Adrenal gland (tissue), 12 donors: Measurements from ENCODE around the gene TMEM51. TPM values are rescaled to one million over a fixed set of nuclear protein-coding genes. Genes with fewer than 3 reads are reported as not detected.

Experiments used
- DNase-seq, 7 donors: peaks; one replicate each; pipeline ENCODE4 v3.0.0-alpha.2; 2019 to 2020
- H3K27ac ChIP-seq, 5 donors: fragments of 200-600 bp; sonication (generic) in 4 of 5; 1 replicate in 3 of 5; 2 replicates in 2 of 5; pipeline versions ENCODE4 v1.5.1 to v1.8.0; 2016 to 2020; ENCODE audit warnings: mild to moderate bottlenecking in 1 of 5
- H3K27me3 ChIP-seq: fragments of 200-600 bp; 2 replicates; pipeline ENCODE4 v1.8.0; 2021
- H3K36me3 ChIP-seq, 2 donors: fragments of 200-600 bp; replicated peaks in 1 of 2; 1 replicate in 1 of 2; 2 replicates in 1 of 2; pipeline versions ENCODE4 v1.5.1 to v1.8.0; 2018 to 2022
- H3K4me1 ChIP-seq, 2 donors: fragments of 200-600 bp; replicated peaks in 1 of 2; 1 replicate in 1 of 2; 2 replicates in 1 of 2; pipeline versions ENCODE4 v1.5.1 to v1.8.0; 2018 to 2021
- H3K4me3 ChIP-seq, 4 donors: fragments of 200-600 bp; sonication (generic) in 3 of 4; one replicate each; pipeline ENCODE4 v1.5.1; 2016 to 2018
- H3K9me3 ChIP-seq, 3 donors: fragments of 200-600 bp; sonication (generic) in 1 of 3; replicated peaks in 1 of 3; 1 replicate in 2 of 3; 2 replicates in 1 of 3; pipeline versions ENCODE4 v1.5.1 to v1.8.0; 2016 to 2021
- CTCF ChIP-seq, 6 experiments: fragments of 450-650 bp in 4 of 6; fragments of 200-600 bp in 2 of 6; sonication (generic) in 1 of 6; IDR thresholded peaks; 1 replicate in 5 of 6; 2 replicates in 1 of 6; pipeline versions ENCODE4 v1.5.1 to v1.8.0; 2016 to 2021; ENCODE audit warnings: antibody characterized with exemption in 6 of 6, mild to moderate bottlenecking in 2 of 6, moderate library complexity in 1 of 6
- POLR2A ChIP-seq, 2 donors: fragments of 450-650 bp; IDR thresholded peaks; one replicate each; pipeline ENCODE4 v1.6.1; 2017; ENCODE audit warnings: antibody characterized with exemption in 2 of 2, mild to moderate bottlenecking in 2 of 2, moderate library complexity in 1 of 2
- WGBS, 4 donors: extraction: QIAGEN DNeasy Blood & Tissue Kit in 2 of 4; methylation state at CpG; one replicate each; pipeline versions ENCODE4 v1.1.5 to v1.1.7; 2013 to 2017; 5-methylcytosine and 5-hydroxymethylcytosine counted together
- intact Hi-C, 2 donors: fragments of 100-400 bp; cut with DNase I; formaldehyde crosslinking; loops; one replicate each; pipeline versions ENCODE4 v1.14.1 to v1.15.0; 2022 to 2023
- polyA plus RNA-seq, 3 donors: library from polyadenylated mRNA; stranded (reverse); fragments of 200-250 nt in 2 of 3; fragments of 350-450 nt in 1 of 3; fragmentation: Illumina TruSeq in 1 of 3; extraction: RNeasy Lipid Tissue Mini Kit (QIAGEN cat#74804) in 1 of 3; gene quantifications; one replicate each; pipeline ENCODE4 v1.2.3, GENCODE V29; 2013 to 2014
- total RNA-seq, 9 donors: library from RNA; depleted of rRNA in 4 of 9; stranded (reverse); fragments of >200 nt in 4 of 9; fragments of 120-200 nt in 1 of 9; fragmentation: NEBNext Ultra II Directional in 1 of 9; extraction: Animal tissue kit (Norgen Biotek cat#: 25700) in 1 of 9; gene quantifications; one replicate each; pipeline versions ENCODE4 v1.1.0 to v1.2.4, GENCODE V29; 2013 to 2023
- donor health status: healthy with polysubstance abuse.
- donor health status: Bipolar disorder and iron deficiency.
- donor health status: DM: yes; HTN: yes; CAD: no.
- donor health status: DM: no; HTN: no; CAD: no.
- donor health status: DM: no; HTN: no; CAD: no.
- donor health status: DM: yes; HTN: yes; CAD: no.

Gene TMEM51
- total and polyA plus RNA-seq, 12 donors, result 4.0 to 46.5 (median 31.0) TPM

GRCh38 chr1:15146142-15146680, 7.3 kb upstream of the TMEM51 start:
- Histone ChIP-seq H3K27ac (peak overlapping the region in 2 of 5 donors; percentile 30 to 78), H3K27me3 (no peaks in the 10 kb centered on the region), H3K4me3 (no peak overlapping the region), H3K9me3 (no peaks in the 10 kb centered on the region), H3K36me3 (no peaks in the 10 kb centered on the region), H3K4me1 (peaks cover 25 to 67% of the 10 kb centered on the region in 2 donors)
- WGBS, 4 donors, result 42 to 50% (median 45%) methylated on average over 4 of the region's 4 CpGs
- TF ChIP-seq CTCF (IDR thresholded peaks at IDR 0.05), result no peak
- TF ChIP-seq POLR2A (IDR thresholded peaks at IDR 0.05), result peak in 1 of 2 donors; percentile 20
- intact Hi-C loops, result no loop called here
- DNase-seq, result peak in 6 of 7 donors; percentile 58 to 83 (median 66)

- Histone ChIP-seq H3K4me1 (peaks cover 18 to 67% of the 10 kb centered on the region in 2 donors), H3K27me3 (no peaks in the 10 kb centered on the region), H3K36me3 (no peaks in the 10 kb centered on the region), H3K27ac (peak overlapping the region in 3 of 5 donors; percentile 30 to 78 (median 46)), H3K4me3 (no peak overlapping the region), H3K9me3 (no peaks in the 10 kb centered on the region)
- TF ChIP-seq CTCF (IDR thresholded peaks at IDR 0.05) (no peak), POLR2A (IDR thresholded peaks at IDR 0.05) (no peak)
- DNase-seq, result peak in 6 of 7 donors; percentile 35 to 65 (median 50)
- intact Hi-C loops, result no loop called here
- 22 to 34% (median 30%) methylated on average over 3 to 4 of the region's 4 CpGs for WGBS, 4 donors
Observed at GRCh38 chr1:15146971-15147376, 6.6 kb upstream of the TMEM51 start.

- no peak for DNase-seq
- no peaks in the 10 kb centered on the region for H3K9me3 ChIP-seq
- TF ChIP-seq CTCF (IDR thresholded peaks at IDR 0.05), result no peak
- no peak for TF ChIP-seq POLR2A (IDR thresholded peaks at IDR 0.05)
- H3K4me3 ChIP-seq, result no peak overlapping the region
- H3K27ac ChIP-seq, result peak overlapping the region in 1 of 5 donors; percentile 64
- 77 to 86% (median 83%) methylated on average over 6 of the region's 6 CpGs for WGBS, 4 donors
- H3K4me1 ChIP-seq, result peaks cover 13 to 59% of the 10 kb centered on the region in 2 donors
- H3K36me3 ChIP-seq, result no peaks in the 10 kb centered on the region
- intact Hi-C loops, result no loop called here
- no peaks in the 10 kb centered on the region for H3K27me3 ChIP-seq
Observed at GRCh38 chr1:15148004-15148403, 5.5 kb upstream of the TMEM51 start.

- peak overlapping the region in 1 of 5 donors; percentile 64 for H3K27ac ChIP-seq
- peaks cover 13 to 58% of the 10 kb centered on the region in 2 donors for H3K4me1 ChIP-seq
- peak in 2 of 7 donors; percentile 60 to 67 for DNase-seq
- H3K9me3 ChIP-seq, result no peaks in the 10 kb centered on the region
- WGBS, 4 donors, result 63 to 80% (median 73%) methylated on average over 9 of the region's 9 CpGs
- no peaks in the 10 kb centered on the region for H3K36me3 ChIP-seq
- no peaks in the 10 kb centered on the region for H3K27me3 ChIP-seq
- H3K4me3 ChIP-seq, result no peak overlapping the region
- TF ChIP-seq CTCF (IDR thresholded peaks at IDR 0.05) (no peak), POLR2A (IDR thresholded peaks at IDR 0.05) (no peak)
- intact Hi-C loops, result no loop called here
Observed at GRCh38 chr1:15148475-15148874, 5.1 kb upstream of the TMEM51 start.
